HepG2 (cell line): Measurements from ENCODE around the gene CASZ1. TPM values are rescaled to one million over a fixed set of nuclear protein-coding genes. Genes with fewer than 3 reads are reported as not detected.

Source experiments
- ATRX ChIP-seq: sonication (generic); formaldehyde crosslinking; IDR thresholded peaks from 2 replicates; pipeline ENCODE4 v1.4.0; 2020; ENCODE audit warnings: missing genetic modification reagents, borderline replicate concordance
- CEBPB ChIP-seq: IDR thresholded peaks from 2 replicates; pipeline ENCODE4 v1.6.1; 2011; ENCODE audit warnings: low read depth, low read length, improper control_type of control experiment, borderline replicate concordance
- KMT2A ChIP-seq: sonication (generic); formaldehyde crosslinking; IDR thresholded peaks from 2 replicates; pipeline ENCODE4 v1.4.0; 2020; ENCODE audit warnings: missing genetic modification reagents
- PAF1 ChIP-seq: IDR thresholded peaks from 2 replicates; pipeline ENCODE4 v1.6.1; 2016; ENCODE audit warnings: missing genetic modification reagents, missing compliant biosample characterization
- RERE ChIP-seq: IDR thresholded peaks from 2 replicates; pipeline ENCODE4 v1.6.1; 2016; ENCODE audit warnings: low read depth, missing genetic modification reagents, missing compliant biosample characterization
- RFX5 ChIP-seq: IDR thresholded peaks from 2 replicates; pipeline ENCODE4 v1.6.1; 2011; ENCODE audit warnings: low read depth, low read length, improper control_type of control experiment
- SALL1 ChIP-seq: sonication (generic); formaldehyde crosslinking; IDR thresholded peaks from 2 replicates; pipeline ENCODE4 v1.8.0; 2022; ENCODE audit warnings: mild to moderate bottlenecking, missing genetic modification reagents
- SP5 ChIP-seq: IDR thresholded peaks from 2 replicates; pipeline ENCODE4 v1.6.1; 2016; ENCODE audit warnings: low read depth, borderline replicate concordance
- ZNF138 ChIP-seq: sonication (generic); formaldehyde crosslinking; IDR thresholded peaks from 2 replicates; pipeline ENCODE4 v1.5.0; 2020; ENCODE audit warnings: mild to moderate bottlenecking, low read depth, missing genetic modification reagents
- ZNF160 ChIP-seq: sonication (generic); formaldehyde crosslinking; IDR thresholded peaks from 2 replicates; pipeline ENCODE4 v1.8.0; 2022; ENCODE audit warnings: mild to moderate bottlenecking, inconsistent platforms, missing genetic modification reagents
- ZNF501 ChIP-seq: sonication (generic); formaldehyde crosslinking; IDR thresholded peaks from 2 replicates; pipeline ENCODE4 v1.5.1; 2020; ENCODE audit warnings: mild to moderate bottlenecking, moderate library complexity, missing genetic modification reagents
- ZNF563 ChIP-seq: sonication (generic); formaldehyde crosslinking; IDR thresholded peaks from 2 replicates; pipeline ENCODE4 v1.8.0; 2022; ENCODE audit warnings: mild to moderate bottlenecking, moderate library complexity, missing genetic modification reagents
- ZNF607 ChIP-seq: sonication (generic); formaldehyde crosslinking; IDR thresholded peaks from 2 replicates; pipeline ENCODE4 v1.5.1; 2020; ENCODE audit warnings: missing genetic modification reagents, mild to moderate bottlenecking, borderline replicate concordance
- polyA plus RNA-seq, 8 experiments: library from polyadenylated mRNA; depleted of rRNA in 3 of 8; stranded (reverse) in 7 of 8; unstranded in 1 of 8; fragments of >200 nt; fragmentation: Illumina TruSeq in 4 of 8; extraction: Trizol in 4 of 8; gene quantifications; 2 replicates each; pipeline versions ENCODE4 v1.2.1 to v1.2.3, GENCODE V29; 2011 to 2016; ENCODE audit warnings: low read depth in 4 of 8, missing spikeins in 1 of 8, mixed read lengths in 1 of 8; ENCODE audit not compliant: insufficient read depth in 1 of 8
- total RNA-seq, 5 experiments: library from RNA; depleted of rRNA; stranded (reverse); fragments of >200 nt; fragmentation: Illumina TruSeq; extraction: Trizol; gene quantifications; 2 replicates each; pipeline ENCODE4 v1.2.3, GENCODE V29; 2016; ENCODE audit warnings: low read depth in 1 of 5
- TF ChIP-seq, protein P1 (sequence below), 2 experiments: fragments of 450-650 bp in 1 of 2; sonication (generic) in 1 of 2; formaldehyde crosslinking in 1 of 2; IDR thresholded peaks; 2 replicates each; pipeline versions ENCODE4 v1.6.1 to v1.8.0; 2016 to 2022; ENCODE audit warnings: antibody characterized with exemption in 1 of 2, mild to moderate bottlenecking in 1 of 2, missing genetic modification reagents in 1 of 2

Gene CASZ1
- total and polyA plus RNA-seq, 2 of the 13 experiments (the other 11 are each of a cell fraction or from before 2014, with no cell fraction given), result 1.9 to 3.7 TPM

GRCh38 chr1:10677491-10678391, 118.7 kb downstream of the CASZ1 start (continued):
- TF ChIP-seq SP5 (CRISPR knock-in tag) (no peak), ZNF563 (CRISPR knock-in tag) (peak; percentile 70), CEBPB (no peak), ZNF607 (CRISPR knock-in tag) (0 out of 2 replicates have a peak, but pooled peaks have one; percentile 52), ZNF138 (CRISPR knock-in tag) (no peak), SALL1 (CRISPR knock-in tag) (0 out of 2 replicates have a peak, but pooled peaks have one; percentile 35), KMT2A (CRISPR knock-in tag) (0 out of 2 replicates have a peak, but pooled peaks have one; percentile 17), RFX5 (no peak), PAF1 (CRISPR knock-in tag) (no peak), RERE (CRISPR knock-in tag) (no peak), ATRX (no peak), ZNF501 (CRISPR knock-in tag) (peak; percentile 76), ZNF160 (CRISPR knock-in tag) (no peak)
- TF ChIP-seq, protein P1, sequence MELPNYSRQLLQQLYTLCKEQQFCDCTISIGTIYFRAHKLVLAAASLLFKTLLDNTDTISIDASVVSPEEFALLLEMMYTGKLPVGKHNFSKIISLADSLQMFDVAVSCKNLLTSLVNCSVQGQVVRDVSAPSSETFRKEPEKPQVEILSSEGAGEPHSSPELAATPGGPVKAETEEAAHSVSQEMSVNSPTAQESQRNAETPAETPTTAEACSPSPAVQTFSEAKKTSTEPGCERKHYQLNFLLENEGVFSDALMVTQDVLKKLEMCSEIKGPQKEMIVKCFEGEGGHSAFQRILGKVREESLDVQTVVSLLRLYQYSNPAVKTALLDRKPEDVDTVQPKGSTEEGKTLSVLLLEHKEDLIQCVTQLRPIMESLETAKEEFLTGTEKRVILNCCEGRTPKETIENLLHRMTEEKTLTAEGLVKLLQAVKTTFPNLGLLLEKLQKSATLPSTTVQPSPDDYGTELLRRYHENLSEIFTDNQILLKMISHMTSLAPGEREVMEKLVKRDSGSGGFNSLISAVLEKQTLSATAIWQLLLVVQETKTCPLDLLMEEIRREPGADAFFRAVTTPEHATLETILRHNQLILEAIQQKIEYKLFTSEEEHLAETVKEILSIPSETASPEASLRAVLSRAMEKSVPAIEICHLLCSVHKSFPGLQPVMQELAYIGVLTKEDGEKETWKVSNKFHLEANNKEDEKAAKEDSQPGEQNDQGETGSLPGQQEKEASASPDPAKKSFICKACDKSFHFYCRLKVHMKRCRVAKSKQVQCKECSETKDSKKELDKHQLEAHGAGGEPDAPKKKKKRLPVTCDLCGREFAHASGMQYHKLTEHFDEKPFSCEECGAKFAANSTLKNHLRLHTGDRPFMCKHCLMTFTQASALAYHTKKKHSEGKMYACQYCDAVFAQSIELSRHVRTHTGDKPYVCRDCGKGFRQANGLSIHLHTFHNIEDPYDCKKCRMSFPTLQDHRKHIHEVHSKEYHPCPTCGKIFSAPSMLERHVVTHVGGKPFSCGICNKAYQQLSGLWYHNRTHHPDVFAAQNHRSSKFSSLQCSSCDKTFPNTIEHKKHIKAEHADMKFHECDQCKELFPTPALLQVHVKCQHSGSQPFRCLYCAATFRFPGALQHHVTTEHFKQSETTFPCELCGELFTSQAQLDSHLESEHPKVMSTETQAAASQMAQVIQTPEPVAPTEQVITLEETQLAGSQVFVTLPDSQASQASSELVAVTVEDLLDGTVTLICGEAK (IDR thresholded peaks at IDR 0.05), result no peak
- TF ChIP-seq, protein P1 (CRISPR knock-in tag; IDR thresholded peaks at IDR 0.05), result no peak
